Calu3 (cell line): ENCODE data around the gene CNNM2. TPM values are rescaled to one million over a fixed set of nuclear protein-coding genes. Genes with fewer than 3 reads are reported as not detected.

Source experiments
- BruUV-seq: library from RNA; stranded (reverse); fragments of 400-500 nt; replicated peaks from 2 replicates; lab custom pipeline; 2021; lab: Mats Ljungman, UMichigan
- CTCF ChIA-PET: fragments of 300-600 bp; sonication (Branson Sonifier 250); formaldehyde crosslinking; loops from one replicate; lab custom pipeline; 2022; ENCODE audit warnings: antibody characterized with exemption; lab: Charles Lee
- DNase-seq: peaks from one replicate; pipeline ENCODE4 v3.0.0; 2022
- H3K27ac Mint-ChIP-seq: one replicate; pipeline ENCODE4 v1.8.0; 2022; ENCODE audit warnings: mixed read lengths; ENCODE audit not compliant: unreplicated experiment
- H3K27me3 Mint-ChIP-seq: one replicate; pipeline ENCODE4 v1.8.0; 2022; ENCODE audit warnings: mixed read lengths; ENCODE audit not compliant: unreplicated experiment
- H3K36me3 Mint-ChIP-seq: one replicate; pipeline ENCODE4 v1.8.0; 2022; ENCODE audit warnings: mild to moderate bottlenecking, moderate library complexity, mixed read lengths; ENCODE audit not compliant: insufficient read depth, unreplicated experiment
- H3K4me1 Mint-ChIP-seq: one replicate; pipeline ENCODE4 v1.8.0; 2022; ENCODE audit warnings: mild to moderate bottlenecking, low read depth, mixed read lengths; ENCODE audit not compliant: unreplicated experiment
- H3K4me3 Mint-ChIP-seq: one replicate; pipeline ENCODE4 v1.8.0; 2022; ENCODE audit warnings: mild to moderate bottlenecking, low read depth, moderate library complexity, mixed read lengths; ENCODE audit not compliant: unreplicated experiment
- H3K9me3 Mint-ChIP-seq: one replicate; pipeline ENCODE4 v1.8.0; 2022; ENCODE audit warnings: low read depth, mixed read lengths; ENCODE audit not compliant: unreplicated experiment
- intact Hi-C: fragments of 100-400 bp; cut with micrococcal nuclease; formaldehyde crosslinking; loops from one replicate; pipeline ENCODE4 v1.10.0; 2022; ENCODE audit not compliant: unreplicated experiment
- total RNA-seq: library from RNA; stranded (reverse); gene quantifications from 2 replicates; pipeline ENCODE4 v1.2.3, GENCODE V29; 2022
- TF ChIP-seq, protein P1 (sequence below): fragments of 200-600 bp; IDR thresholded peaks from one replicate; pipeline ENCODE4 v1.8.0; 2022; ENCODE audit warnings: antibody characterized with exemption; ENCODE audit not compliant: unreplicated experiment

Gene CNNM2
- total RNA-seq, 1 experiment from 2014 or later = 4.2 TPM

DNA sequence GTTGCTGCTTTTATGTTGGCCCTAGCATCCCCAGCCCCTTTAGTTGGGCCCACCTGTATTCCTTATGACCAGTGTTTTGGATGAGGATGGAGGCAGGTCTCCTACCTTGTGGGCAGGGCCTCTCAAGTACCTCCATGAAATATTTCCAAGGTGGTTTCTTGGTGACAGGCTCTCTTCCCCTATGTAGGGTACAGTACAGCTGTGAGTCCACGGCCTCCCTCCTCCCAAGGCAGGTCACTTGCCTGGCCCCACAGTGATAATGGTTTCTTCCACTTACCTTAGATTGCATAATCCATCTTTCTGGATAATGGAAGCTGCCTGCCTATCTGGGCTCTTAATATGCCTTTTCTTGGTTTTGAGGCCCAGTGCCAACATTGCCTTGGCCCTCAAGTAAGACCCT is 164.6 kb downstream of the CNNM2 start:
- Mint-ChIP-seq H3K4me1 (peaks cover 7% of the 10 kb centered on the region), H3K9me3 (no peaks in the 10 kb centered on the region), H3K36me3 (peaks cover 27% of the 10 kb centered on the region), H3K4me3 (no peak overlapping the region), H3K27me3 (no peaks in the 10 kb centered on the region), H3K27ac (no peak overlapping the region)
- BruUV-seq = no TSS peak
- TF ChIP-seq, protein P1, sequence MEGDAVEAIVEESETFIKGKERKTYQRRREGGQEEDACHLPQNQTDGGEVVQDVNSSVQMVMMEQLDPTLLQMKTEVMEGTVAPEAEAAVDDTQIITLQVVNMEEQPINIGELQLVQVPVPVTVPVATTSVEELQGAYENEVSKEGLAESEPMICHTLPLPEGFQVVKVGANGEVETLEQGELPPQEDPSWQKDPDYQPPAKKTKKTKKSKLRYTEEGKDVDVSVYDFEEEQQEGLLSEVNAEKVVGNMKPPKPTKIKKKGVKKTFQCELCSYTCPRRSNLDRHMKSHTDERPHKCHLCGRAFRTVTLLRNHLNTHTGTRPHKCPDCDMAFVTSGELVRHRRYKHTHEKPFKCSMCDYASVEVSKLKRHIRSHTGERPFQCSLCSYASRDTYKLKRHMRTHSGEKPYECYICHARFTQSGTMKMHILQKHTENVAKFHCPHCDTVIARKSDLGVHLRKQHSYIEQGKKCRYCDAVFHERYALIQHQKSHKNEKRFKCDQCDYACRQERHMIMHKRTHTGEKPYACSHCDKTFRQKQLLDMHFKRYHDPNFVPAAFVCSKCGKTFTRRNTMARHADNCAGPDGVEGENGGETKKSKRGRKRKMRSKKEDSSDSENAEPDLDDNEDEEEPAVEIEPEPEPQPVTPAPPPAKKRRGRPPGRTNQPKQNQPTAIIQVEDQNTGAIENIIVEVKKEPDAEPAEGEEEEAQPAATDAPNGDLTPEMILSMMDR = no peak
- CTCF ChIA-PET = no interaction called here
- intact Hi-C loops = no loop called here
- no peak for DNase-seq

DNA sequence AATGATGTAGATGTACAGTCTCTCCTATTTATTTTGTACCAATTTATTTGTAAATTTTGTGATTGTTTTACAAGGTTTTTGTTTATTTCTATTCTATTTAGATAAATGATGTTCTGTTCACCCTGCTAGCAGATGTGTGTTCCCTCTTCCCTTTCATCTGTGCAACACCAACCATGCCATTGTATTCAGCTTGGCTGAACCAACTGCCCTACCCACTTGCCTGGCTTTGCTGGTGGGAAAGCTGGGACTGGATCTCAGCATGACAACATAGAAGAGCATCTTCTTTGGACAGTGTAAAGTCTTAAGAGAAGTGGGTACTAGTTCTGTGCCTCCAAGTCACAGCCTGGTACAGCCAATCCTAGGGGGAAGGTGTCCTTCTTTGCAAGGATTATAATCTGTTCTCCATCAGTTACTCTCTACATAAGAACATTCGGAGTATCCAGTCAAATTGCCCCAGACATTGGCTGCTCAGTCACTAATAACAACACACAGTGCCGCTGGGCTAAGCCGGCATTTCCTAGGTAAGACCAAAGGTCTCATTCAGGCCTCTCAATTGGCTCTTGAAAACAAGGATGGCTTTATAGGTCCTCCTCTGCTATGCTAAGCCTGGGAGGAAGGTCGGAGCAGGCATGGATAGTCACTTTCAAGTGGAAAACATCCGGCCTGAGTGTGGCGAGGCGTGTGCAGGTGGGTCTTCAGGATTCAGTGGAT is 165.3 kb downstream of the CNNM2 start:
- CTCF ChIA-PET = no interaction called here
- intact Hi-C loops = no loop called here
- no peak overlapping the region for H3K27ac Mint-ChIP-seq
- H3K36me3 Mint-ChIP-seq = peaks cover 19% of the 10 kb centered on the region
- H3K9me3 Mint-ChIP-seq = no peaks in the 10 kb centered on the region
- no peak for DNase-seq
- peaks cover 7% of the 10 kb centered on the region for H3K4me1 Mint-ChIP-seq
- no peak overlapping the region for H3K4me3 Mint-ChIP-seq
- no peaks in the 10 kb centered on the region for H3K27me3 Mint-ChIP-seq
- TF ChIP-seq, protein P1 = no peak
- no TSS peak for BruUV-seq

DNA sequence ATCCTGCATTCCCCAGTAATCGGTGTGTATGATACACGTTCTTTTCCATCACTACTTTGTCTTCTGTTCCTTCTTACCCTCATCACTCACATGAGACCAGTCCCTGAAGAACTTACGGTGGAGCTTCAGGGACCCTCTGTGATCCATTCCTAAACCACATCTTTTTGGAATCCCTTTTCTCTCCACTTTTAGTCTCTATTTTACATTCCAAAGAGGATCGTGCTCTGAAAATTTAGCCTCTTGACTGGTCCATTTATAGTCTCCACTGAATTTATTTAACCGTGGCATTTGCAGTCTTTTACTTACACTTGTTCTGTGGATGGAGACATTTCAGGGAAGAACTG is 165.9 kb downstream of the CNNM2 start:
- Mint-ChIP-seq H3K9me3 (no peaks in the 10 kb centered on the region), H3K4me1 (peaks cover 7% of the 10 kb centered on the region), H3K4me3 (no peak overlapping the region), H3K36me3 (peaks cover 17% of the 10 kb centered on the region), H3K27me3 (no peaks in the 10 kb centered on the region), H3K27ac (no peak overlapping the region)
- BruUV-seq = no TSS peak
- TF ChIP-seq, protein P1 = no peak
- DNase-seq = no peak
- CTCF ChIA-PET = no interaction called here
- intact Hi-C loops = no loop called here

DNA sequence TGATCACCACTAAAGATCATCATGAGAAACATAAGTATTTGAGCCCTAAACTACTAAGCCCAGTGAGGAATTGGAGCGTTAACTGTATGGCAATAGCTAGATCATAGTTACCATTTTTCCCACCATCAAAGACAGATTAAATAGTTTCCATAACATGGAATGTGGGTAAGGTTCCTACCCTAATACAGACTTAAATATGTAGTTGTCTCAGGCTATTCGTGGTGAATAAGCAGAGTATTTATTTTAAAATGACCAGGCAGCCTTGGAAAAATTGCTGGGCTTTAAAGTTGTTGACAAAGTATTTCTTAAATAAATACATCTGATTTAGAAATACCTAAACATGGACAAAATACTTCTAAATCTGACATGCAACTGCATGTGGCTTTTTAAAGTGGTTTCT is 168.2 kb downstream of the CNNM2 start:
- CTCF ChIA-PET = no interaction called here
- Mint-ChIP-seq H3K9me3 (no peaks in the 10 kb centered on the region), H3K27me3 (no peaks in the 10 kb centered on the region), H3K36me3 (peaks cover 14% of the 10 kb centered on the region), H3K27ac (no peak overlapping the region), H3K4me3 (no peak overlapping the region), H3K4me1 (peaks cover 2% of the 10 kb centered on the region)
- BruUV-seq = no TSS peak
- TF ChIP-seq, protein P1 = no peak
- no peak for DNase-seq
- intact Hi-C loops = no loop called here
